GM12878 (cell line): Measurements from ENCODE around the gene DNAH1. TPM values are rescaled to one million over a fixed set of nuclear protein-coding genes. Genes with fewer than 3 reads are reported as not detected.

Source experiments
- ATAC-seq: fragments of 200-7000 bp; cut with Tn5 transposase; 3 replicates; pipeline ENCODE4 v1.9.1; 2020; ENCODE audit warnings: mild to moderate bottlenecking, moderate library complexity
- BruUV-seq: library from RNA; stranded (reverse); fragments of 400-500 nt; replicated peaks from 2 replicates; lab custom pipeline; 2021; lab: Mats Ljungman, UMichigan
- CTCF ChIA-PET: fragments of 300-600 bp; sonication (Branson Sonifier 250); formaldehyde crosslinking; extraction: SDS; loops from one replicate; lab custom pipeline; 2021; ENCODE audit warnings: inconsistent platforms; lab: Yijun Ruan, JAX
- POLR2A ChIA-PET: fragments of 350-600 bp; formaldehyde crosslinking; extraction: SDS; loops from one replicate; lab custom pipeline; 2021; ENCODE audit warnings: inconsistent platforms; lab: Charles Lee
- RAD21 ChIA-PET: fragments of 300-600 bp; sonication (Branson Sonifier 250); formaldehyde crosslinking; loops from one replicate; lab custom pipeline; 2023; ENCODE audit warnings: antibody characterized with exemption; ENCODE audit not compliant: unreplicated experiment; lab: Charles Lee
- SMC1A ChIA-PET: fragments of 300-600 bp; sonication (Branson Sonifier 250); formaldehyde crosslinking; loops from one replicate; lab custom pipeline; 2023; ENCODE audit not compliant: unreplicated experiment, uncharacterized antibody; lab: Charles Lee
- DNase-seq: peaks from one replicate; pipeline ENCODE4 v3.0.0-alpha.2; 2011; ENCODE audit warnings: low read depth, low spot score
- FAIRE-seq: peaks from 3 replicates; lab custom pipeline; 2011; peaks lifted over from hg19 to GRCh38; lab: Jason Lieb, UNC
- H2AFZ ChIP-seq: 2 replicates; pipeline ENCODE4 v1.6.0; 2011; ENCODE audit warnings: low read depth, low read length, control low read depth; ENCODE audit not compliant: control insufficient read depth
- H3K27ac ChIP-seq: 2 replicates; pipeline ENCODE4 v1.5.1; 2011; ENCODE audit warnings: control low read depth; ENCODE audit not compliant: control insufficient read depth, insufficient read depth
- H3K27me3 ChIP-seq, 2 experiments: replicated peaks in 1 of 2; 2 replicates each; pipeline versions ENCODE4 v1.6.0 to v1.6.1; 2011; ENCODE audit warnings: low read length in 1 of 2; ENCODE audit not compliant: control insufficient read depth in 2 of 2, insufficient read depth in 2 of 2
- H3K36me3 ChIP-seq, 2 experiments: 2 replicates each; pipeline ENCODE4 v1.5.1; 2011; ENCODE audit warnings: low read length in 1 of 2; ENCODE audit not compliant: control insufficient read depth in 2 of 2, insufficient read depth in 2 of 2
- H3K4me1 ChIP-seq: 2 replicates; pipeline ENCODE4 v1.6.1; 2011; ENCODE audit warnings: mild to moderate bottlenecking, low read length, moderate library complexity, mixed read lengths; ENCODE audit not compliant: control insufficient read depth, insufficient read depth
- H3K4me2 ChIP-seq: 2 replicates; pipeline ENCODE4 v1.6.0; 2011; ENCODE audit warnings: control low read depth; ENCODE audit not compliant: control insufficient read depth, insufficient read depth
- H3K4me3 ChIP-seq: fragments of 200-600 bp; sonication (generic); 2 replicates; pipeline ENCODE4 v1.5.1; 2016
- H3K79me2 ChIP-seq: 2 replicates; pipeline ENCODE4 v1.6.0; 2011; ENCODE audit warnings: low read length; ENCODE audit not compliant: control insufficient read depth, insufficient read depth
- H3K9ac ChIP-seq: 2 replicates; pipeline ENCODE4 v1.8.0; 2011; ENCODE audit warnings: low read length, control low read depth, mixed read lengths; ENCODE audit not compliant: control insufficient read depth, insufficient read depth
- H3K9me3 ChIP-seq: replicated peaks from 3 replicates; pipeline ENCODE4 v1.5.1; 2011; ENCODE audit warnings: mild to moderate bottlenecking, low read length; ENCODE audit not compliant: control insufficient read depth, insufficient read depth
- H4K20me1 ChIP-seq: 2 replicates; pipeline ENCODE4 v1.6.0; 2011; ENCODE audit not compliant: control insufficient read depth, insufficient read depth
- CREM ChIP-seq: IDR thresholded peaks from 2 replicates; pipeline ENCODE4 v1.6.1; 2014; ENCODE audit warnings: antibody characterized with exemption, low read depth
- E2F8 ChIP-seq: fragments of 450-650 bp; IDR thresholded peaks from 2 replicates; pipeline ENCODE4 v1.6.1; 2018; ENCODE audit warnings: mild to moderate bottlenecking, low read depth, moderate library complexity; ENCODE audit not compliant: partially characterized antibody
- IKZF1 ChIP-seq: fragments of 450-650 bp; conservative IDR thresholded peaks from 2 replicates; pipeline ENCODE4 v1.6.1; 2017; ENCODE audit warnings: antibody characterized with exemption, mild to moderate bottlenecking
- MEF2B ChIP-seq: fragments of 450-650 bp; IDR thresholded peaks from 2 replicates; pipeline ENCODE4 v1.6.1; 2018; ENCODE audit warnings: mild to moderate bottlenecking, moderate library complexity; ENCODE audit not compliant: partially characterized antibody, poor library complexity, severe bottlenecking
- NR2C1 ChIP-seq: fragments of 450-650 bp; IDR thresholded peaks from 2 replicates; pipeline ENCODE4 v1.6.1; 2017; ENCODE audit warnings: antibody characterized with exemption, mild to moderate bottlenecking, moderate library complexity
- RELA ChIP-seq: fragments of 450-650 bp; IDR thresholded peaks from 2 replicates; pipeline ENCODE4 v1.8.0; 2014; ENCODE audit warnings: borderline replicate concordance; ENCODE audit not compliant: partially characterized antibody
- SPI1 ChIP-seq: IDR thresholded peaks from 2 replicates; pipeline ENCODE4 v1.6.1; 2011; ENCODE audit warnings: low read depth, mild to moderate bottlenecking, low read length, moderate library complexity, borderline replicate concordance; ENCODE audit not compliant: insufficient read depth
- SUPT20H ChIP-seq: IDR thresholded peaks from 2 replicates; pipeline ENCODE4 v1.6.1; 2011; ENCODE audit warnings: low read depth, mild to moderate bottlenecking, low read length, moderate library complexity, borderline replicate concordance; ENCODE audit not compliant: control insufficient read depth
- USF1 ChIP-seq: IDR thresholded peaks from 2 replicates; pipeline ENCODE4 v1.6.1; 2011; ENCODE audit warnings: borderline replicate concordance, low read depth, mild to moderate bottlenecking, moderate library complexity, mixed read lengths, low read length; ENCODE audit not compliant: insufficient read depth; ENCODE audit errors: extremely low read length
- ZBTB11 ChIP-seq: fragments of 450-650 bp; formaldehyde crosslinking; IDR thresholded peaks from 2 replicates; pipeline ENCODE4 v1.5.0; 2022; ENCODE audit warnings: mild to moderate bottlenecking, missing genetic modification characterization
- WGBS: methylation state at CpG from one replicate; pipeline ENCODE4 v1.1.6; 2016; ENCODE audit warnings: low lambda C conversion rate; ENCODE audit not compliant: insufficient replicate concordance, insufficient coverage; ENCODE audit errors: missing lambda C conversion rate; 5-methylcytosine and 5-hydroxymethylcytosine counted together
- in situ Hi-C: fragments of 300-500 bp; cut with MboI; formaldehyde crosslinking; loops from 9 replicates; pipeline ENCODE4 v1.14.3; 2018; ENCODE audit warnings: mixed read lengths
- intact Hi-C: fragments of 100-400 bp; cut with micrococcal nuclease; formaldehyde crosslinking; loops from one replicate; pipeline ENCODE4 v1.14.2; 2022; ENCODE audit not compliant: unreplicated experiment
- polyA plus RNA-seq, 11 experiments: library from polyadenylated mRNA; depleted of rRNA in 4 of 11; unstranded in 6 of 11; stranded (reverse) in 5 of 11; fragments of >200 nt; fragmentation: Nextera tagmentation in 4 of 11; fragmentation: Illumina TruSeq in 1 of 11; extraction: Ambion mirVana in 4 of 11; extraction: Trizol in 1 of 11; gene quantifications; 1 replicate in 1 of 11; 2 replicates in 10 of 11; pipeline versions ENCODE4 v1.2.1 to v1.2.3, GENCODE V29; 2011 to 2016; ENCODE audit warnings: inconsistent platforms in 2 of 11, missing spikeins in 2 of 11, low read depth in 1 of 11
- total RNA-seq, 4 experiments: library from RNA; depleted of rRNA in 3 of 4; stranded (reverse); fragments of >200 nt in 3 of 4; fragmentation: Illumina TruSeq in 1 of 4; extraction: Trizol in 1 of 4; gene quantifications; 2 replicates each; pipeline versions ENCODE4 v1.2.1 to v1.2.3, GENCODE V29; 2013 to 2021

DNAH1 gene
- total and polyA plus RNA-seq, 10 of the 15 experiments (the other 5 are each of a cell fraction or from before 2014, with no cell fraction given), result 0.31 to 5.8 (median 2.7) TPM

- no peak for TF ChIP-seq RELA
- no peak for TF ChIP-seq CREM
- no peak for TF ChIP-seq NR2C1
- no peak for TF ChIP-seq E2F8
- TF ChIP-seq USF1, result no peak
- TF ChIP-seq IKZF1, result no peak
- TF ChIP-seq SUPT20H, result no peak
- no peak for TF ChIP-seq SPI1
- no peak for TF ChIP-seq ZBTB11 (CRISPR knock-in tag)
- TF ChIP-seq MEF2B, result no peak
- TF ChIP-seq, all 136 proteins: peak for 0
- no peaks in the 10 kb centered on the region for H3K4me1 ChIP-seq
- H4K20me1 ChIP-seq, result no peaks in the 10 kb centered on the region
- no peak overlapping the region for H3K4me3 ChIP-seq
- H3K27ac ChIP-seq, result no peak overlapping the region
- no peaks in the 10 kb centered on the region for H3K9me3 ChIP-seq
- in situ Hi-C loops, result no loop called here
- DNase-seq (no peak), FAIRE-seq (no peak), ATAC-seq (no peak)
- ChIA-PET SMC1A (interaction anchor here (1.7 kb wide), 1 partner anchor 18 kb away, joined by 4 read pairs; no protein-coding TSS in a partner anchor), CTCF (interaction anchor here (1.5 to 8.8 kb wide), 3 partner anchors 11 to 18 kb away, joined by 3 to 147 read pairs (median 16); partner anchors contain the start of gene SEMA3G), POLR2A (no interaction called here), RAD21 (no interaction called here)
- no peaks in the 10 kb centered on the region for H3K36me3 ChIP-seq
- no TSS peak for BruUV-seq
- no peak overlapping the region for H2AFZ ChIP-seq
- H3K9ac ChIP-seq, result no peak overlapping the region
- no peaks in the 10 kb centered on the region for H3K27me3 ChIP-seq
- H3K79me2 ChIP-seq, result no peaks in the 10 kb centered on the region
- intact Hi-C loops, result no loop called here
- WGBS, result 43% methylated on average over 9 of the region's 9 CpGs
- no peak overlapping the region for H3K4me2 ChIP-seq
These were observed 114.3 kb downstream of the DNAH1 start for GRCh38 chr3:52430416-52430810.
